ENCODE measurements around the gene TRPM3. TPM values are rescaled to one million over a fixed set of nuclear protein-coding genes. Genes with fewer than 3 reads are reported as not detected.

Gene TRPM3
- total RNA-seq, 1 experiment from 2014 or later, result not detected

- no peak for DNase-seq (ENCODE audit: low read depth, low spot score)
- no peak for TF ChIP-seq POLR2AphosphoS5 (IDR thresholded peaks at IDR 0.05; ENCODE audit: low read depth, low read length)
- no peak for TF ChIP-seq REST (IDR thresholded peaks at IDR 0.05; ENCODE audit: insufficient read depth in 1 of 2, low read depth in 2 of 2, low read length in 1 of 2)
- TF ChIP-seq CTCF (IDR thresholded peaks at IDR 0.05), result no peak
- no peak for TF ChIP-seq TCF7L2 (IDR thresholded peaks at IDR 0.05; ENCODE audit: low read depth, low read length)
- TF ChIP-seq SIN3A (IDR thresholded peaks at IDR 0.05; ENCODE audit: borderline replicate concordance, insufficient read depth, low read depth, low read length), result no peak
- H3K36me3 ChIP-seq (ENCODE audit: control insufficient read depth, insufficient read depth, low read length), result no peaks in the 10 kb centered on the region
- no peaks in the 10 kb centered on the region for H3K27me3 ChIP-seq (ENCODE audit: control insufficient read depth, insufficient read depth, low read length)
- no peaks in the 10 kb centered on the region for H3K9me3 ChIP-seq (ENCODE audit: control insufficient read depth, insufficient read depth, low read depth, low read length)
- no TSS peak for BruUV-seq (replicated peaks)
- no peak for ATAC-seq
- ChIA-PET CTCF (no interaction called here), POLR2A (no interaction called here)
- H3K27ac ChIP-seq (ENCODE audit: low read length), result no peak overlapping the region
- H3K4me3 ChIP-seq (ENCODE audit: low read depth in 2 of 2, low read length in 2 of 2), result no peak overlapping the region
- no peaks in the 10 kb centered on the region for H3K4me1 ChIP-seq (ENCODE audit: control insufficient read depth, insufficient read depth, low read length)
- intact Hi-C loops (cut with micrococcal nuclease; ENCODE audit: unreplicated experiment) (no loop called here), in situ Hi-C loops (cut with HindIII; ENCODE audit: low pct_unique_long_range_greater_than_20kb, low sequenced_read_pairs) (no loop called here)
Observed at GRCh38 chr9:70615464-70616138, 505.8 kb downstream of the TRPM3 start.

GRCh38 chr9:70614786-70615463, 506.5 kb downstream of the TRPM3 start:
- CTCF ChIA-PET, result no interaction called here
- intact Hi-C loops (cut with micrococcal nuclease; ENCODE audit: unreplicated experiment) (no loop called here), in situ Hi-C loops (cut with HindIII; ENCODE audit: low pct_unique_long_range_greater_than_20kb, low sequenced_read_pairs) (no loop called here)
- TF ChIP-seq REST (IDR thresholded peaks at IDR 0.05; ENCODE audit: insufficient read depth in 1 of 2, low read depth in 2 of 2, low read length in 1 of 2) (no peak), POLR2AphosphoS5 (IDR thresholded peaks at IDR 0.05; ENCODE audit: low read depth, low read length) (no peak), SIN3A (IDR thresholded peaks at IDR 0.05; ENCODE audit: borderline replicate concordance, insufficient read depth, low read depth, low read length) (no peak), CTCF (IDR thresholded peaks at IDR 0.05) (no peak), TCF7L2 (IDR thresholded peaks at IDR 0.05; ENCODE audit: low read depth, low read length) (no peak)
- no TSS peak for BruUV-seq (replicated peaks)
- Histone ChIP-seq H3K4me3 (ENCODE audit: low read depth in 2 of 2, low read length in 2 of 2) (no peak overlapping the region), H3K36me3 (ENCODE audit: control insufficient read depth, insufficient read depth, low read length) (no peaks in the 10 kb centered on the region), H3K9me3 (ENCODE audit: control insufficient read depth, insufficient read depth, low read depth, low read length) (no peaks in the 10 kb centered on the region), H3K27ac (ENCODE audit: low read length) (no peak overlapping the region), H3K4me1 (ENCODE audit: control insufficient read depth, insufficient read depth, low read length) (no peaks in the 10 kb centered on the region), H3K27me3 (ENCODE audit: control insufficient read depth, insufficient read depth, low read length) (no peaks in the 10 kb centered on the region)
- no peak for ATAC-seq
- no peak for DNase-seq (ENCODE audit: low read depth, low spot score)
- POLR2A ChIA-PET, result no interaction called here

Data from Panc1 (cell line).